T-cell (primary cell): ENCODE results near the gene GPRC5C. TPM values are rescaled to one million over a fixed set of nuclear protein-coding genes. Genes with fewer than 3 reads are reported as not detected.

ENCODE experiments used
- ATAC-seq, 4 experiments: fragments of 200-7000 bp in 3 of 4; fragments of 150-1000 bp in 1 of 4; cut with Tn5 transposase; replicated peaks in 1 of 4; 1 replicate in 3 of 4; 2 replicates in 1 of 4; pipeline ENCODE4 v1.10.0; 2021; ENCODE audit warnings: moderate library complexity in 3 of 4, mild to moderate bottlenecking in 2 of 4, moderate number of reproducible peaks in 1 of 4
- CTCF ChIA-PET, 2 donors: fragments of 300-600 bp; sonication (Branson Sonifier 250); formaldehyde crosslinking; loops; one replicate each; lab custom pipeline; 2022; ENCODE audit warnings: antibody characterized with exemption in 2 of 2; lab: Charles Lee
- POLR2A ChIA-PET, 2 donors: fragments of 300-600 bp; sonication (Branson Sonifier 250); formaldehyde crosslinking; loops; one replicate each; lab custom pipeline; 2022; ENCODE audit warnings: antibody characterized with exemption in 2 of 2; lab: Charles Lee
- DNase-seq, 35 experiments: peaks; one replicate each; pipeline versions ENCODE4 v3.0.0 to v3.0.0-alpha.2; 2013 to 2023
- H3K27ac ChIP-seq: one replicate; pipeline ENCODE4 v1.5.1; 2013; ENCODE audit warnings: low read length
- H3K27me3 ChIP-seq, 2 experiments: replicated peaks in 1 of 2; 1 replicate in 1 of 2; 2 replicates in 1 of 2; pipeline versions ENCODE4 v1.6.1 to v1.7.0; 2013; ENCODE audit warnings: low read length in 1 of 2, mixed read lengths in 1 of 2; ENCODE audit not compliant: control insufficient read depth in 2 of 2, insufficient read depth in 2 of 2; ENCODE audit errors: extremely low read depth in 1 of 2
- H3K36me3 ChIP-seq, 2 donors: 1 replicate in 1 of 2; 2 replicates in 1 of 2; pipeline versions ENCODE4 v1.6.1 to v1.7.0; 2013; ENCODE audit warnings: low read length in 1 of 2; ENCODE audit not compliant: control insufficient read depth in 2 of 2, insufficient read depth in 1 of 2; ENCODE audit errors: extremely low read depth in 1 of 2
- H3K4me1 ChIP-seq, 2 experiments: 1 replicate in 1 of 2; 2 replicates in 1 of 2; pipeline versions ENCODE4 v1.6.1 to v1.7.0; 2013; ENCODE audit warnings: low read length in 2 of 2, mixed read lengths in 1 of 2; ENCODE audit not compliant: insufficient read depth in 2 of 2, control insufficient read depth in 1 of 2; ENCODE audit errors: extremely low read depth in 1 of 2
- H3K4me3 ChIP-seq, 2 donors: 1 replicate in 1 of 2; 2 replicates in 1 of 2; pipeline versions ENCODE4 v1.5.1 to v1.7.0; 2013; ENCODE audit warnings: mild to moderate bottlenecking in 2 of 2, low read length in 1 of 2, moderate library complexity in 1 of 2; ENCODE audit not compliant: control insufficient read depth in 1 of 2; ENCODE audit errors: extremely low read depth in 1 of 2
- H3K9me3 ChIP-seq: 2 replicates; pipeline ENCODE4 v1.7.0; 2013
- H3K27ac Mint-ChIP-seq, 2 donors: one replicate each; pipeline ENCODE4 v1.8.0; 2020 to 2021; ENCODE audit warnings: mild to moderate bottlenecking in 2 of 2, mixed read lengths in 2 of 2
- H3K27me3 Mint-ChIP-seq, 2 donors: one replicate each; pipeline ENCODE4 v1.8.0; 2021 to 2022; ENCODE audit warnings: mixed read lengths in 2 of 2
- H3K36me3 Mint-ChIP-seq: one replicate; pipeline ENCODE4 v1.8.0; 2021; ENCODE audit warnings: mixed read lengths
- H3K4me1 Mint-ChIP-seq, 3 donors: one replicate each; pipeline ENCODE4 v1.8.0; 2020 to 2022; ENCODE audit warnings: mixed read lengths in 3 of 3, mild to moderate bottlenecking in 1 of 3
- H3K4me3 Mint-ChIP-seq, 3 donors: one replicate each; pipeline ENCODE4 v1.8.0; 2020 to 2022; ENCODE audit warnings: mild to moderate bottlenecking in 3 of 3, mixed read lengths in 3 of 3, moderate library complexity in 3 of 3
- H3K9me3 Mint-ChIP-seq, 3 donors: one replicate each; pipeline ENCODE4 v1.8.0; 2020 to 2022; ENCODE audit warnings: mixed read lengths in 3 of 3
- WGBS: methylation state at CpG from one replicate; pipeline ENCODE4 v1.1.5; 2013; ENCODE audit warnings: missing lambda C conversion rate; ENCODE audit not compliant: insufficient coverage; 5-methylcytosine and 5-hydroxymethylcytosine counted together
- total RNA-seq, 35 experiments: library from RNA in 6 of 35; stranded (reverse) in 6 of 35; fragments of 120-200 nt in 1 of 35; gene quantifications; one replicate each; pipeline versions ENCODE4 v1.2.1 to v1.2.4 and lab custom pipeline; 2013 to 2026

Gene GPRC5C
- total RNA-seq, 5 donors from 2014 or later (not counting 1 experiment from before 2014, with no cell fraction given): 0.46 to 1.5 (median 0.55) TPM; not detected in 2

- no peak overlapping the region for H3K27ac Mint-ChIP-seq
- CTCF ChIA-PET: interaction anchor here in 1 of 2 donors (0.7 kb wide), 1 partner anchor 30 kb away, joined by 4 read pairs; no protein-coding TSS in a partner anchor
- no peak for DNase-seq
- Histone ChIP-seq H3K36me3 (no peaks in the 10 kb centered on the region), H3K4me1 (no peaks in the 10 kb centered on the region), H3K4me3 (no peak overlapping the region), H3K27ac (no peak overlapping the region), H3K27me3 (peaks cover 0 to 19% of the 10 kb centered on the region in 2 experiments), H3K9me3 (no peaks in the 10 kb centered on the region)
- H3K9me3 Mint-ChIP-seq: no peaks in the 10 kb centered on the region
- peaks cover 0 to 4% of the 10 kb centered on the region in 2 donors for H3K27me3 Mint-ChIP-seq
- no peak for ATAC-seq
- H3K4me1 Mint-ChIP-seq: no peaks in the 10 kb centered on the region
- POLR2A ChIA-PET: no interaction called here
- 95% methylated on average over 3 of the region's 6 CpGs for WGBS
- no peaks in the 10 kb centered on the region for H3K36me3 Mint-ChIP-seq
- H3K4me3 Mint-ChIP-seq: no peak overlapping the region
These were observed 38.4 kb upstream of the GPRC5C start for GRCh38 chr17:74393346-74393942.

GRCh38 chr17:74394275-74394950, 37.5 kb upstream of the GPRC5C start:
- no peak for DNase-seq
- no peaks in the 10 kb centered on the region for H3K36me3 Mint-ChIP-seq
- no peak for ATAC-seq
- H3K4me3 ChIP-seq: no peak overlapping the region
- peaks cover 0 to 13% of the 10 kb centered on the region in 2 experiments for H3K27me3 ChIP-seq
- H3K4me1 ChIP-seq: no peaks in the 10 kb centered on the region
- H3K4me3 Mint-ChIP-seq: no peak overlapping the region
- no peak overlapping the region for H3K27ac Mint-ChIP-seq
- no peak overlapping the region for H3K27ac ChIP-seq
- no peaks in the 10 kb centered on the region for H3K9me3 Mint-ChIP-seq
- no peaks in the 10 kb centered on the region for H3K36me3 ChIP-seq
- H3K4me1 Mint-ChIP-seq: no peaks in the 10 kb centered on the region
- POLR2A ChIA-PET: no interaction called here
- H3K27me3 Mint-ChIP-seq: peaks cover 0 to 4% of the 10 kb centered on the region in 2 donors
- 91% methylated on average over 9 of the region's 12 CpGs for WGBS
- CTCF ChIA-PET: interaction anchor here in 1 of 2 donors (0.7 kb wide), 1 partner anchor 29 kb away, joined by 4 read pairs; no protein-coding TSS in a partner anchor
- no peaks in the 10 kb centered on the region for H3K9me3 ChIP-seq

- no peak overlapping the region for H3K27ac Mint-ChIP-seq
- Histone ChIP-seq H3K27me3 (peaks cover 0 to 13% of the 10 kb centered on the region in 2 experiments), H3K4me1 (no peaks in the 10 kb centered on the region), H3K9me3 (no peaks in the 10 kb centered on the region), H3K36me3 (no peaks in the 10 kb centered on the region), H3K4me3 (no peak overlapping the region), H3K27ac (no peak overlapping the region)
- ATAC-seq (no peak), DNase-seq (no peak)
- 88% methylated on average over 7 of the region's 7 CpGs for WGBS
- no peaks in the 10 kb centered on the region for H3K4me1 Mint-ChIP-seq
- H3K4me3 Mint-ChIP-seq: no peak overlapping the region
- H3K9me3 Mint-ChIP-seq: no peaks in the 10 kb centered on the region
- H3K27me3 Mint-ChIP-seq: peaks cover 0 to 4% of the 10 kb centered on the region in 2 donors
- POLR2A ChIA-PET: no interaction called here
- H3K36me3 Mint-ChIP-seq: no peaks in the 10 kb centered on the region
- CTCF ChIA-PET: no interaction called here
These were observed 36.9 kb upstream of the GPRC5C start for GRCh38 chr17:74394977-74395376.

GRCh38 chr17:74396567-74396966, 35.3 kb upstream of the GPRC5C start:
- DNase-seq (no peak), ATAC-seq (no peak)
- no peaks in the 10 kb centered on the region for H3K36me3 ChIP-seq
- no peaks in the 10 kb centered on the region for H3K4me1 ChIP-seq
- H3K27ac ChIP-seq: no peak overlapping the region
- H3K27ac Mint-ChIP-seq: no peak overlapping the region
- no peaks in the 10 kb centered on the region for H3K4me1 Mint-ChIP-seq
- no peaks in the 10 kb centered on the region for H3K9me3 ChIP-seq
- no peaks in the 10 kb centered on the region for H3K9me3 Mint-ChIP-seq
- H3K27me3 ChIP-seq: peaks cover 0 to 8% of the 10 kb centered on the region in 2 experiments
- peaks cover 0 to 4% of the 10 kb centered on the region in 2 donors for H3K27me3 Mint-ChIP-seq
- no peak overlapping the region for H3K4me3 ChIP-seq
- WGBS: no CpG with 5 or more reads among the region's 4 CpGs
- no peaks in the 10 kb centered on the region for H3K36me3 Mint-ChIP-seq
- H3K4me3 Mint-ChIP-seq: no peak overlapping the region
- POLR2A ChIA-PET: no interaction called here
- CTCF ChIA-PET: no interaction called here

GRCh38 chr17:74402048-74402447, 29.8 kb upstream of the GPRC5C start:
- Histone ChIP-seq H3K27me3 (peaks cover 0 to 6% of the 10 kb centered on the region in 2 experiments), H3K27ac (no peak overlapping the region), H3K36me3 (no peaks in the 10 kb centered on the region), H3K4me3 (no peak overlapping the region), H3K4me1 (no peaks in the 10 kb centered on the region), H3K9me3 (no peaks in the 10 kb centered on the region)
- DNase-seq: no peak
- no peaks in the 10 kb centered on the region for H3K36me3 Mint-ChIP-seq
- no peaks in the 10 kb centered on the region for H3K9me3 Mint-ChIP-seq
- H3K27me3 Mint-ChIP-seq: peaks cover 0 to 4% of the 10 kb centered on the region in 2 donors
- H3K4me3 Mint-ChIP-seq: no peak overlapping the region
- POLR2A ChIA-PET: no interaction called here
- peaks cover 0 to 3% (median 0%) of the 10 kb centered on the region in 3 donors for H3K4me1 Mint-ChIP-seq
- no peak for ATAC-seq
- WGBS: 84% methylated on average over 6 of the region's 7 CpGs
- H3K27ac Mint-ChIP-seq: no peak overlapping the region
- CTCF ChIA-PET: no interaction called here

- H3K27me3 Mint-ChIP-seq: peaks cover 0 to 6% of the 10 kb centered on the region in 2 donors
- H3K4me3 Mint-ChIP-seq: no peak overlapping the region
- no peaks in the 10 kb centered on the region for H3K9me3 Mint-ChIP-seq
- no peak overlapping the region for H3K27ac Mint-ChIP-seq
- DNase-seq: no peak
- CTCF ChIA-PET: no interaction called here
- Histone ChIP-seq H3K36me3 (no peaks in the 10 kb centered on the region), H3K27me3 (peaks cover 0 to 8% of the 10 kb centered on the region in 2 experiments), H3K4me1 (no peaks in the 10 kb centered on the region), H3K9me3 (no peaks in the 10 kb centered on the region), H3K4me3 (no peak overlapping the region), H3K27ac (no peak overlapping the region)
- H3K36me3 Mint-ChIP-seq: no peaks in the 10 kb centered on the region
- WGBS: 68% methylated on average over 11 of the region's 12 CpGs
- H3K4me1 Mint-ChIP-seq: peaks cover 0 to 4% (median 0%) of the 10 kb centered on the region in 3 donors
- no peak for ATAC-seq
- POLR2A ChIA-PET: no interaction called here
These were observed 28.3 kb upstream of the GPRC5C start for GRCh38 chr17:74403512-74404137.
